K562 (cell line): ENCODE measurements around the gene TMEM168. TPM values are rescaled to one million over a fixed set of nuclear protein-coding genes. Genes with fewer than 3 reads are reported as not detected.

Experiments used
- BCOR ChIP-seq: fragments of 450-650 bp; IDR thresholded peaks from 2 replicates; pipeline ENCODE4 v1.6.1; 2016
- CEBPB ChIP-seq: fragments of 450-650 bp; IDR thresholded peaks from 2 replicates; pipeline ENCODE4 v1.6.1; 2016; ENCODE audit warnings: missing genetic modification characterization, missing compliant biosample characterization
- CHAMP1 ChIP-seq: fragments of 450-650 bp; IDR thresholded peaks from 2 replicates; pipeline ENCODE4 v1.6.1; 2016; ENCODE audit warnings: mild to moderate bottlenecking
- CREB5 ChIP-seq: fragments of 250-450 bp; sonication (Bioruptor Pico); IDR thresholded peaks from 2 replicates; pipeline ENCODE4 v1.5.0; 2020; ENCODE audit warnings: mild to moderate bottlenecking
- LARP7 ChIP-seq: fragments of 450-650 bp; IDR thresholded peaks from 2 replicates; pipeline ENCODE4 v1.6.1; 2016
- MLLT1 ChIP-seq, 2 experiments: fragments of 450-650 bp; IDR thresholded peaks; 2 replicates each; pipeline ENCODE4 v1.6.1; 2016
- MTA2 ChIP-seq: fragments of 450-650 bp; IDR thresholded peaks from 2 replicates; pipeline ENCODE4 v1.6.1; 2016; ENCODE audit warnings: low read depth
- PHTF2 ChIP-seq: fragments of 250-450 bp; sonication (Bioruptor Pico); IDR thresholded peaks from 2 replicates; pipeline ENCODE4 v1.5.0; 2021; ENCODE audit warnings: mild to moderate bottlenecking
- RB1 ChIP-seq: fragments of 450-650 bp; IDR thresholded peaks from 2 replicates; pipeline ENCODE4 v1.6.1; 2017; ENCODE audit warnings: low read depth, mild to moderate bottlenecking
- RBM15 ChIP-seq: fragments of 200-400 bp; formaldehyde crosslinking; IDR thresholded peaks from 2 replicates; pipeline ENCODE4 v1.6.1; 2018; ENCODE audit warnings: mild to moderate bottlenecking, low read length, moderate library complexity; ENCODE audit not compliant: insufficient read depth
- RBM34 ChIP-seq: fragments of 200-400 bp; formaldehyde crosslinking; IDR thresholded peaks from 2 replicates; pipeline ENCODE4 v1.6.1; 2018; ENCODE audit warnings: low read length, borderline replicate concordance; ENCODE audit not compliant: insufficient read depth
- TBP ChIP-seq: optimal IDR thresholded peaks from 2 replicates; pipeline ENCODE3; 2011; ENCODE audit warnings: low read depth, low read length, improper control_type of control experiment
- THAP7 ChIP-seq: fragments of 250-450 bp; sonication (Bioruptor Pico); IDR thresholded peaks from 2 replicates; pipeline ENCODE4 v1.5.0; 2021
- THRAP3 ChIP-seq: fragments of 450-650 bp; IDR thresholded peaks from 2 replicates; pipeline ENCODE4 v1.6.1; 2016; ENCODE audit warnings: mild to moderate bottlenecking, inconsistent platforms, borderline replicate concordance
- XRCC4 ChIP-seq: IDR thresholded peaks from one replicate; pipeline ENCODE4 v1.6.1; 2011; ENCODE audit not compliant: insufficient read depth, insufficient read length; ENCODE audit errors: extremely low read depth
- ZNF696 ChIP-seq: fragments of 250-450 bp; sonication (Bioruptor Pico); conservative IDR thresholded peaks from 2 replicates; pipeline ENCODE4 v1.4.0; 2020; ENCODE audit warnings: mild to moderate bottlenecking, moderate library complexity
- ZNF780A ChIP-seq: fragments of 250-450 bp; sonication (Bioruptor Pico); IDR thresholded peaks from 2 replicates; pipeline ENCODE4 v1.5.0; 2021; ENCODE audit warnings: mild to moderate bottlenecking
- polyA plus RNA-seq, 8 experiments: library from polyadenylated mRNA; depleted of rRNA in 4 of 8; stranded (reverse) in 5 of 8; unstranded in 3 of 8; fragments of >200 nt; fragmentation: Nextera tagmentation in 2 of 8; fragmentation: Illumina TruSeq in 1 of 8; extraction: Ambion mirVana in 2 of 8; extraction: Trizol in 1 of 8; gene quantifications; 2 replicates each; pipeline versions ENCODE4 v1.2.1 to v1.2.3, GENCODE V29; 2011 to 2014; ENCODE audit warnings: inconsistent platforms in 1 of 8, missing spikeins in 1 of 8
- total RNA-seq, 7 experiments: library from RNA; depleted of rRNA in 6 of 7; stranded (reverse); fragments of >200 nt in 6 of 7; fragmentation: Illumina TruSeq in 2 of 7; extraction: Trizol in 2 of 7; gene quantifications; 2 replicates each; pipeline versions ENCODE4 v1.2.1 to v1.2.3, GENCODE V29; 2011 to 2021; ENCODE audit warnings: low replicate concordance in 1 of 7
- TF ChIP-seq, protein P1 (sequence below): fragments of 250-450 bp; sonication (Bioruptor Pico); IDR thresholded peaks from 2 replicates; pipeline ENCODE4 v1.4.0; 2020; ENCODE audit warnings: mild to moderate bottlenecking, moderate library complexity, borderline replicate concordance

Gene TMEM168
- total and polyA plus RNA-seq, 9 of the 15 experiments (the other 6 are each of a cell fraction or from before 2014, with no cell fraction given) = 19.7 to 50.7 (median 25.4) TPM

DNA sequence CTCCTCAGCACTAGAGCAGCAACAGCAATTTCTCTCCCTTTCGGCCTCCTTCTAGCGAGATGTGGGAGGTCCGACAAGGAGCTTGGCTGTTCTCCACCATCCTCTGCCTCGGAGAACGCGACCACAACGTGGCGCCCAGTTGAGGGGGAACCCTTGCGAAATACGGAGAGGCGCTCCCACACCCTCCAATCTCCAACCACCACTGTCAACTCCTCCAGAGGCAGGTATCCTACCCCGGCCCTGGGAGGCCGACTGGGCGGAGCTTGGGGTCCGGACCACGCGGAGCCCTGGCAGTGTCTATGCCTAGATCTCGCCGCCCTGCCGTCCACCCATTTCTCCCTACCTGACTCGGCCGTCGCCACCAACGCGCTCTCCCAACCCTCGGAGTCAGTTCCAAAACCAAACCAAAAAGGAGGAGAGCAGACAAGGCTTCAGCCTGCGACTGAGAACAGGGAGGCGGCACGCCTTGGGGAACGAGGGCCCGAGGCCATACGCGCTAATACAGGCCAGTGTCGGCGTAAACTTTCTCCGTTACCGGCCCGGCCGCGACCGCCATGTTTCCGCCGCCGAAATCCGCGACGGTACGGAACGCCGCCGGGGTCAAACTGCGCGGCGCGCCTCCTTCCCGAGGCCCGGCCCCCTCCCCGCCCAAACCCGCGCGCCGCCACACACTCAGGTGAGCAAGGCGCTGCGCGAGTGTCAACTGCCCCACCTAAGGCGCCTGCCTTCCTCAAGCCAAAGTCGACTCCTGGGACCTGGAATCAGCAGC is at the start of gene TMEM168 (continued):
- TF ChIP-seq CHAMP1 (peak; percentile 84), ZNF696 (CRISPR knock-in tag) (no peak), MTA2 (no peak; the same call in 1 of the 2 replicates), XRCC4 (no peak), MLLT1 (IDR thresholded peaks at IDR 0.05) (peak in 1 of 2 experiments; percentile 78; a peak in 3 of 4 replicates), CREB5 (CRISPR knock-in tag) (no peak), CEBPB (tag) (peak; percentile 99), THRAP3 (no peak; the same call in 1 of the 2 replicates), LARP7 (peak; percentile 26; the same call in 1 of the 2 replicates), RBM34 (no peak), RB1 (peak; percentile 92), BCOR (peak; percentile 68), ZNF780A (no peak), RBM15 (no peak), THAP7 (CRISPR knock-in tag) (no peak; the same call in 1 of the 2 replicates), PHTF2 (no peak), TBP (peak; percentile 86)
- TF ChIP-seq, protein P1, sequence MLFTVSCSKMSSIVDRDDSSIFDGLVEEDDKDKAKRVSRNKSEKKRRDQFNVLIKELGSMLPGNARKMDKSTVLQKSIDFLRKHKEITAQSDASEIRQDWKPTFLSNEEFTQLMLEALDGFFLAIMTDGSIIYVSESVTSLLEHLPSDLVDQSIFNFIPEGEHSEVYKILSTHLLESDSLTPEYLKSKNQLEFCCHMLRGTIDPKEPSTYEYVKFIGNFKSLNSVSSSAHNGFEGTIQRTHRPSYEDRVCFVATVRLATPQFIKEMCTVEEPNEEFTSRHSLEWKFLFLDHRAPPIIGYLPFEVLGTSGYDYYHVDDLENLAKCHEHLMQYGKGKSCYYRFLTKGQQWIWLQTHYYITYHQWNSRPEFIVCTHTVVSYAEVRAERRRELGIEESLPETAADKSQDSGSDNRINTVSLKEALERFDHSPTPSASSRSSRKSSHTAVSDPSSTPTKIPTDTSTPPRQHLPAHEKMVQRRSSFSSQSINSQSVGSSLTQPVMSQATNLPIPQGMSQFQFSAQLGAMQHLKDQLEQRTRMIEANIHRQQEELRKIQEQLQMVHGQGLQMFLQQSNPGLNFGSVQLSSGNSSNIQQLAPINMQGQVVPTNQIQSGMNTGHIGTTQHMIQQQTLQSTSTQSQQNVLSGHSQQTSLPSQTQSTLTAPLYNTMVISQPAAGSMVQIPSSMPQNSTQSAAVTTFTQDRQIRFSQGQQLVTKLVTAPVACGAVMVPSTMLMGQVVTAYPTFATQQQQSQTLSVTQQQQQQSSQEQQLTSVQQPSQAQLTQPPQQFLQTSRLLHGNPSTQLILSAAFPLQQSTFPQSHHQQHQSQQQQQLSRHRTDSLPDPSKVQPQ (CRISPR knock-in tag) = no peak
